ENCODE measurements around the gene TAX1BP3.

The TAX1BP3 gene

DNA sequence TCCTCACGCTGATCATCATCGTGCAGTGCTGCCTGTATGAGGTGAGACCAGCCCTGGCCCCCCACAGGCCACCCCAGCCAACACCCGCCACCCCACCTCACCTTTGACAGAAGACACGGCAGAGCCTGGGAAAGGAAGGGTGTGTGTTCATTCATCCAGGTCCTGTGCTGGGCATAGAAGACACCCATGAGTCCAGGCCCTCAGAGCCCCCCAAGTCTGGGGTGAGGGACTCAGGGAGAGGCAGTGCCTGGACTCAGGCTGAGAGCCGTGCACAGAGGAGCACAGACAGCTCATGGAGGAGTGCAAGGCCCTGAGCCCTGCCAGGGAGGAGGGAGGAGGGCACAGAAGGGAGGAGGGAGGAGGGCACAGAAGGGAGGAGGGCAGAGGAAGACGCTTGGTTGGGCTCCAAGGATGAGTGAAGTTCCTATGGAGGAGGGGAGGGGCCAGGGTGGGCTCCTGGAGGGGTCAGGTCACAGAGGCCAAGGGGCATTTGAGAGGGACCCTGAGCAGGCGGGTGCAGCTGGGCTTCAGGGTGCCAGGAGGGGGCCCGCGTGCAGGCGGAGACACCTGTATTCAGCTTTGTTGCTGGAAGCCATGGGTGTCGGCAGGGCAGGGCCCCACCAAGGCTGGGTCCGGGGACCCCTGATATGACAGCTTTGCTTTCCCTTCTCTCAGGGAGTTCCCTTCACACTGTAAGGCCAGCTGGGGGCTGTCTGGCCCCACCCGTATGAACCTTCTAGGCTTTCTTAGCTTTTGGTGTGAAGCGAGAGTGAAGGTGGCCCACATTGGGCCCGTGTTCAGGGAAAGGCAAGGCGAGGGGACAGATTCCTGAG, 11.4 kb downstream of the TAX1BP3 start:
- 95% methylated on average over 16 of the region's 16 CpGs for WGBS
- H4K91ac ChIP-seq (ENCODE audit: low read length): peak overlapping the region; percentile 15

DNA sequence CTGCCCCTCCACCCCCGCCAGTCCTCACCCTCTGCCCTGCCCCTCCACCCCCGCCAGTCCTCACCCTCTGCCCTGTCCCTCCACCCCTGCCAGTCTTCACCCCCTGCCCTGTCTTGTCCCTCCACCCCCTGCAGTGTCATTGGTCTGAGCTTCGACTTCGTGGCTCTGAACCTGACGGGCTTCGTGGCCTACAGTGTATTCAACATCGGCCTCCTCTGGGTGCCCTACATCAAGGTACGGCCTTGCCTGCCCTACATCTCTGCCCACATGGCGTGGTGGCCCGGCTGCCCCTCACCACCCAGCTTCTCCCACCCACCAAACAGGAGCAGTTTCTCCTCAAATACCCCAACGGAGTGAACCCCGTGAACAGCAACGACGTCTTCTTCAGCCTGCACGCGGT, 12.0 kb downstream of the TAX1BP3 start:
- H3K4me1 ChIP-seq (ENCODE audit: control insufficient read depth, insufficient read depth, low read depth, low read length): peaks cover 35% of the 10 kb centered on the region
- peak overlapping the region; percentile 15 for H4K91ac ChIP-seq (ENCODE audit: low read length)
- H3K79me1 ChIP-seq (replicated peaks; ENCODE audit: low read length, poor library complexity, severe bottlenecking): peaks cover 1% of the 10 kb centered on the region
- no peaks in the 10 kb centered on the region for H3K9me3 ChIP-seq (ENCODE audit: control insufficient read depth, low read length)
- H4K8ac ChIP-seq (ENCODE audit: low read length): no peak overlapping the region
- no peaks in the 10 kb centered on the region for H3K27me3 ChIP-seq (ENCODE audit: control insufficient read depth in 1 of 2, insufficient read depth in 1 of 2, low read length in 2 of 2)
- H2AFZ ChIP-seq (ENCODE audit: low read depth, low read length): no peak overlapping the region
- no peak overlapping the region for H3K9ac ChIP-seq (ENCODE audit: low read length)
- H2BK12ac ChIP-seq (ENCODE audit: low read length in 2 of 2): no peak overlapping the region
- no peak for DNase-seq
- peaks cover 26 to 47% of the 10 kb centered on the region in 2 experiments for H3K36me3 ChIP-seq (ENCODE audit: control insufficient read depth in 1 of 2, insufficient read depth in 2 of 2, low read depth in 1 of 2, low read length in 2 of 2)
- H2AK5ac ChIP-seq (ENCODE audit: low read length, severe bottlenecking): no peak overlapping the region
- no peak overlapping the region for H3K4ac ChIP-seq (ENCODE audit: low read depth in 1 of 2, low read length in 2 of 2)
- no peak overlapping the region for H3K14ac ChIP-seq (ENCODE audit: low read length in 2 of 2)
- H2BK15ac ChIP-seq (ENCODE audit: low read depth, poor library complexity, severe bottlenecking): no peak overlapping the region
- H3K4me3 ChIP-seq (ENCODE audit: insufficient read depth in 1 of 2, low read depth in 1 of 2, low read length in 2 of 2): no peak overlapping the region
- H3K23ac ChIP-seq (ENCODE audit: low read length in 2 of 2): no peak overlapping the region
- H2BK5ac ChIP-seq (ENCODE audit: low read depth, low read length, poor library complexity, severe bottlenecking): no peak overlapping the region
- no peak overlapping the region for H3K18ac ChIP-seq (ENCODE audit: low read depth in 1 of 2, low read length in 2 of 2)
- H3K27ac ChIP-seq (ENCODE audit: low read length, poor library complexity, severe bottlenecking): no peak overlapping the region
- H3K4me2 ChIP-seq (ENCODE audit: low read length, poor library complexity, severe bottlenecking): no peak overlapping the region
- H2BK120ac ChIP-seq (ENCODE audit: low read depth, low read length): no peak overlapping the region
- 98% methylated on average over 15 of the region's 16 CpGs for WGBS

More for the DNA sequence above, 11.4 kb downstream of the TAX1BP3 start:
- H3K27ac ChIP-seq (ENCODE audit: low read length, poor library complexity, severe bottlenecking): no peak overlapping the region
- no peak overlapping the region for H3K9ac ChIP-seq (ENCODE audit: low read length)
- no peak overlapping the region for H4K8ac ChIP-seq (ENCODE audit: low read length)
- no peaks in the 10 kb centered on the region for H3K9me3 ChIP-seq (ENCODE audit: control insufficient read depth, low read length)
- no peak overlapping the region for H2AFZ ChIP-seq (ENCODE audit: low read depth, low read length)
- no peak overlapping the region for H3K23ac ChIP-seq (ENCODE audit: low read length in 2 of 2)
- no peak for DNase-seq
- peaks cover 31 to 49% of the 10 kb centered on the region in 2 experiments for H3K36me3 ChIP-seq (ENCODE audit: control insufficient read depth in 1 of 2, insufficient read depth in 2 of 2, low read depth in 1 of 2, low read length in 2 of 2)
- H3K4me1 ChIP-seq (ENCODE audit: control insufficient read depth, insufficient read depth, low read depth, low read length): peaks cover 38% of the 10 kb centered on the region
- no peak overlapping the region for H2BK5ac ChIP-seq (ENCODE audit: low read depth, low read length, poor library complexity, severe bottlenecking)
- H2BK120ac ChIP-seq (ENCODE audit: low read depth, low read length): no peak overlapping the region
- no peaks in the 10 kb centered on the region for H3K27me3 ChIP-seq (ENCODE audit: control insufficient read depth in 1 of 2, insufficient read depth in 1 of 2, low read length in 2 of 2)
- no peak overlapping the region for H3K18ac ChIP-seq (ENCODE audit: low read depth in 1 of 2, low read length in 2 of 2)
- H2BK15ac ChIP-seq (ENCODE audit: low read depth, poor library complexity, severe bottlenecking): no peak overlapping the region
- no peak overlapping the region for H3K14ac ChIP-seq (ENCODE audit: low read length in 2 of 2)
- H3K79me1 ChIP-seq (replicated peaks; ENCODE audit: low read length, poor library complexity, severe bottlenecking): peaks cover 2% of the 10 kb centered on the region
- H2AK5ac ChIP-seq (ENCODE audit: low read length, severe bottlenecking): no peak overlapping the region
- H2BK12ac ChIP-seq (ENCODE audit: low read length in 2 of 2): no peak overlapping the region
- no peak overlapping the region for H3K4me3 ChIP-seq (ENCODE audit: insufficient read depth in 1 of 2, low read depth in 1 of 2, low read length in 2 of 2)
- no peak overlapping the region for H3K4me2 ChIP-seq (ENCODE audit: low read length, poor library complexity, severe bottlenecking)
- no peak overlapping the region for H3K4ac ChIP-seq (ENCODE audit: low read depth in 1 of 2, low read length in 2 of 2)

DNA sequence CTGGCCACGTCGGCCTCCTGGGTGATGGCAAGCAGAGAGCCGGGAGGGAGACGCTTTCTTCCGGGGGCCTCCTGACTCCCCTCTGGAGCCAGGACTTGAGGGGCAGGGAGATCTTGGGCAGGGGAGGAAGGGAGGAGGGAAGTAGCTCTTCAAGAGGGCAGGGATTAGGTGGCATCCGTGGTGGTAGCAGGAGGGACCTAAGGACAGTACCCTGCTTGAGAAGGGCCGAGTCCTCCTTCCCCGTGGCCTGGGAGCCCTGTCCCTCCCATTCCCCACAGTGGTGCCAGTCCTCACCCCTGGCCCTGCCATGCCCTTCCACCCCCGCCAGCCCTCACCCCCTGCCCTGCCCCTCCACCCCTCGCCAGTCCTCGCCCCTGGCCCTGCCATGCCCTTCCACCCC, 12.6 kb downstream of the TAX1BP3 start:
- H3K18ac ChIP-seq (ENCODE audit: low read depth in 1 of 2, low read length in 2 of 2): no peak overlapping the region
- no peak overlapping the region for H2BK120ac ChIP-seq (ENCODE audit: low read depth, low read length)
- no peak overlapping the region for H3K23ac ChIP-seq (ENCODE audit: low read length in 2 of 2)
- peaks cover 22 to 44% of the 10 kb centered on the region in 2 experiments for H3K36me3 ChIP-seq (ENCODE audit: control insufficient read depth in 1 of 2, insufficient read depth in 2 of 2, low read depth in 1 of 2, low read length in 2 of 2)
- H2BK15ac ChIP-seq (ENCODE audit: low read depth, poor library complexity, severe bottlenecking): no peak overlapping the region
- H2BK12ac ChIP-seq (ENCODE audit: low read length in 2 of 2): no peak overlapping the region
- no peak overlapping the region for H3K4ac ChIP-seq (ENCODE audit: low read depth in 1 of 2, low read length in 2 of 2)
- H3K4me2 ChIP-seq (ENCODE audit: low read length, poor library complexity, severe bottlenecking): no peak overlapping the region
- H3K4me3 ChIP-seq (ENCODE audit: insufficient read depth in 1 of 2, low read depth in 1 of 2, low read length in 2 of 2): no peak overlapping the region
- H3K14ac ChIP-seq (ENCODE audit: low read length in 2 of 2): no peak overlapping the region
- no peaks in the 10 kb centered on the region for H3K27me3 ChIP-seq (ENCODE audit: control insufficient read depth in 1 of 2, insufficient read depth in 1 of 2, low read length in 2 of 2)
- H3K9ac ChIP-seq (ENCODE audit: low read length): no peak overlapping the region
- H2BK5ac ChIP-seq (ENCODE audit: low read depth, low read length, poor library complexity, severe bottlenecking): no peak overlapping the region
- no peak overlapping the region for H4K91ac ChIP-seq (ENCODE audit: low read length)
- H4K8ac ChIP-seq (ENCODE audit: low read length): no peak overlapping the region
- H3K79me1 ChIP-seq (replicated peaks; ENCODE audit: low read length, poor library complexity, severe bottlenecking): no peaks in the 10 kb centered on the region
- no peaks in the 10 kb centered on the region for H3K9me3 ChIP-seq (ENCODE audit: control insufficient read depth, low read length)
- no peak overlapping the region for H3K27ac ChIP-seq (ENCODE audit: low read length, poor library complexity, severe bottlenecking)
- peaks cover 34% of the 10 kb centered on the region for H3K4me1 ChIP-seq (ENCODE audit: control insufficient read depth, insufficient read depth, low read depth, low read length)
- DNase-seq: no peak
- H2AFZ ChIP-seq (ENCODE audit: low read depth, low read length): no peak overlapping the region
- 91% methylated on average over 8 of the region's 11 CpGs for WGBS
- no peak overlapping the region for H2AK5ac ChIP-seq (ENCODE audit: low read length, severe bottlenecking)

DNA sequence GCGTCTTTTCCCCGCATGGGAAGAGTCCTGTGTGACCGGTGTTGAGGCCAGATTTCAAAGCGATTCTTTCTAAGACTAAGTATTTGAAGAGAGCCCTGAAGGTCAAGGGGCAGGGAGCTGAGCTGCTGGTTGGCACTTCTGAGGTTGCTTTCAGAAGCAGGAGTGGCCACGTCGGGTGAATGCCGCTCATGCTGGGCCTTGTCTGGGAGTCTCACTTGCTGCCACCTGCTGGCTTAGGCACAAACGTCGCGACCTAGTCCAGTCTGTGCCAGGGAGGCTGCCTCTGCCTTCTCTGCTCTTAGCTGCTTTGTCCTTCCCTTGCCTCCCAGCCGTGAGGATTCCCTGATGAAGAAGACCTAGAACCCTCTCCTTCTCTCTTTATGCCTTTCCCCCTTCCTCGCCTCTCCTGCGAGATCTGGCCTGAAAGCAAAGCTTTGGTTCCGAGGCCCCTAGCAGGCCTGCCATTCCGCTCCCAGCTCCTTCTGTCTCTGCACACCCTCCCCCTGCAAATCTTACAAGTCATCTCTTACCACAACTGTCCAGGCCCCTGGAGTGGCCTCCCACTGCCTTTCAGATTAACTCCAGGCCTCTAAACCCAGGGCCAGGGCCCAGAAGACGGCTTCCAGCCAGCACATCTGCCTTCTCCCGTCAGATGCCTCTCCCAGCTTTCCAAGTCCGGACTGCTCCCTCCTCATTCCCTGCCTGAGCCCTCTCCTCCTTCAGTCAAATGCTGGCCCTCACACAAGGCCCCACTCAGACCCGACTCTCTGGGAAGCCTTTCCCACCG, 20.4 kb downstream of the TAX1BP3 start:
- H3K4me2 ChIP-seq (ENCODE audit: low read length, poor library complexity, severe bottlenecking): no peak overlapping the region
- H3K9me3 ChIP-seq (ENCODE audit: control insufficient read depth, low read length): no peaks in the 10 kb centered on the region
- H3K23ac ChIP-seq (ENCODE audit: low read length in 2 of 2): no peak overlapping the region
- WGBS: 75% methylated on average over 20 of the region's 20 CpGs
- H3K4me1 ChIP-seq (ENCODE audit: control insufficient read depth, insufficient read depth, low read depth, low read length): peaks cover 7% of the 10 kb centered on the region
- peak; percentile 60 for DNase-seq
- H2BK12ac ChIP-seq (ENCODE audit: low read length in 2 of 2): no peak overlapping the region
- no peak overlapping the region for H4K91ac ChIP-seq (ENCODE audit: low read length)
- H3K18ac ChIP-seq (ENCODE audit: low read depth in 1 of 2, low read length in 2 of 2): no peak overlapping the region
- no peak overlapping the region for H3K4ac ChIP-seq (ENCODE audit: low read depth in 1 of 2, low read length in 2 of 2)
- H4K8ac ChIP-seq (ENCODE audit: low read length): no peak overlapping the region
- peaks cover 35 to 62% of the 10 kb centered on the region in 2 experiments for H3K36me3 ChIP-seq (ENCODE audit: control insufficient read depth in 1 of 2, insufficient read depth in 2 of 2, low read depth in 1 of 2, low read length in 2 of 2)
- H3K79me1 ChIP-seq (replicated peaks; ENCODE audit: low read length, poor library complexity, severe bottlenecking): peaks cover 3% of the 10 kb centered on the region
- peak overlapping the region; percentile 70 for H3K9ac ChIP-seq (ENCODE audit: low read length)
- no peak overlapping the region for H3K27ac ChIP-seq (ENCODE audit: low read length, poor library complexity, severe bottlenecking)
- no peak overlapping the region for H3K14ac ChIP-seq (ENCODE audit: low read length in 2 of 2)
- H3K27me3 ChIP-seq (ENCODE audit: control insufficient read depth in 1 of 2, insufficient read depth in 1 of 2, low read length in 2 of 2): no peaks in the 10 kb centered on the region
- H2AFZ ChIP-seq (ENCODE audit: low read depth, low read length): no peak overlapping the region
- H2AK5ac ChIP-seq (ENCODE audit: low read length, severe bottlenecking): no peak overlapping the region
- H3K4me3 ChIP-seq (ENCODE audit: insufficient read depth in 1 of 2, low read depth in 1 of 2, low read length in 2 of 2): no peak overlapping the region
- no peak overlapping the region for H2BK15ac ChIP-seq (ENCODE audit: low read depth, poor library complexity, severe bottlenecking)
- no peak overlapping the region for H2BK5ac ChIP-seq (ENCODE audit: low read depth, low read length, poor library complexity, severe bottlenecking)
- H2BK120ac ChIP-seq (ENCODE audit: low read depth, low read length): no peak overlapping the region

Data from mesenchymal stem cell (in vitro differentiated cells and primary cell).